Stomach (tissue), 4 donors: ENCODE data around the gene ZFPM1.

ENCODE experiments used
- CTCF ChIP-seq, 7 experiments: fragments of 450-650 bp in 4 of 7; fragments of 200-600 bp in 3 of 7; sonication (generic) in 3 of 7; IDR thresholded peaks; one replicate each; pipeline ENCODE4 v1.5.1; 2016 to 2019; ENCODE audit warnings: antibody characterized with exemption in 7 of 7, control low read depth in 2 of 7, mild to moderate bottlenecking in 1 of 7
- EP300 ChIP-seq: sonication (generic); formaldehyde crosslinking; IDR thresholded peaks from one replicate; pipeline ENCODE4 v1.6.1; 2017; ENCODE audit warnings: antibody characterized with exemption

- TF ChIP-seq CTCF (IDR thresholded peaks at IDR 0.05) (no peak), EP300 (no peak)
These were observed 15.4 kb downstream of the ZFPM1 start for GRCh38 chr16:88468275-88469129.
